CD4-positive, alpha-beta T cell (primary cell): ENCODE results near the gene DCST2. TPM values are rescaled to one million over a fixed set of nuclear protein-coding genes. Genes with fewer than 3 reads are reported as not detected.

Source experiments
- ATAC-seq: fragments of 200-7000 bp; cut with Tn5 transposase; one replicate; pipeline ENCODE4 v1.10.0; 2022; ENCODE audit warnings: mild to moderate bottlenecking; ENCODE audit not compliant: poor library complexity
- CTCF ChIA-PET: fragments of 350-600 bp; sonication (Branson Sonifier 250); formaldehyde crosslinking; loops from one replicate; lab custom pipeline; 2021; ENCODE audit warnings: antibody characterized with exemption, inconsistent platforms; lab: Charles Lee
- POLR2A ChIA-PET: fragments of 350-600 bp; sonication (Branson Sonifier 250); formaldehyde crosslinking; loops from one replicate; lab custom pipeline; 2021; ENCODE audit warnings: antibody characterized with exemption, inconsistent platforms; lab: Charles Lee
- DNase-seq, 14 experiments: peaks; one replicate each; pipeline ENCODE4 v3.0.0-alpha.2; 2013 to 2020; ENCODE audit warnings: mixed read lengths in 2 of 14
- H3K27ac ChIP-seq, 2 donors: one replicate each; pipeline versions ENCODE4 v1.5.1 to v1.7.0; 2013; ENCODE audit warnings: low read length in 2 of 2, low read depth in 1 of 2, mild to moderate bottlenecking in 1 of 2
- H3K27me3 ChIP-seq, 2 experiments: 1 replicate in 1 of 2; 2 replicates in 1 of 2; pipeline versions ENCODE4 v1.6.1 to v1.7.0; 2013; ENCODE audit warnings: low read length in 2 of 2, control low read depth in 1 of 2, mild to moderate bottlenecking in 1 of 2, moderate library complexity in 1 of 2; ENCODE audit not compliant: insufficient read depth in 2 of 2, control insufficient read depth in 1 of 2
- H3K36me3 ChIP-seq: one replicate; pipeline ENCODE4 v1.6.1; 2013; ENCODE audit warnings: low read length, control low read depth; ENCODE audit not compliant: insufficient read depth
- H3K4me1 ChIP-seq: one replicate; pipeline ENCODE4 v1.6.1; 2013; ENCODE audit warnings: low read length, control low read depth; ENCODE audit not compliant: insufficient read depth
- H3K4me3 ChIP-seq: one replicate; pipeline ENCODE4 v1.5.1; 2013; ENCODE audit warnings: mild to moderate bottlenecking, low read length, moderate library complexity
- H3K9me3 ChIP-seq, 2 experiments: 1 replicate in 1 of 2; 2 replicates in 1 of 2; pipeline versions ENCODE4 v1.6.1 to v1.7.0; 2013; ENCODE audit warnings: low read length in 2 of 2, mild to moderate bottlenecking in 2 of 2, control low read depth in 1 of 2, moderate library complexity in 1 of 2; ENCODE audit not compliant: control insufficient read depth in 1 of 2, insufficient read depth in 1 of 2
- H3K27ac Mint-ChIP-seq: one replicate; pipeline ENCODE4 v1.8.0; 2020; ENCODE audit warnings: mixed read lengths
- H3K27me3 Mint-ChIP-seq: one replicate; pipeline ENCODE4 v1.8.0; 2021; ENCODE audit warnings: mixed read lengths
- H3K36me3 Mint-ChIP-seq: one replicate; pipeline ENCODE4 v1.8.0; 2021; ENCODE audit warnings: low read depth, mixed read lengths
- H3K4me1 Mint-ChIP-seq: one replicate; pipeline ENCODE4 v1.8.0; 2021; ENCODE audit warnings: low read depth, mixed read lengths
- H3K4me3 Mint-ChIP-seq: one replicate; pipeline ENCODE4 v1.8.0; 2020; ENCODE audit warnings: mild to moderate bottlenecking, mixed read lengths
- H3K9me3 Mint-ChIP-seq: one replicate; pipeline ENCODE4 v1.8.0; 2020; ENCODE audit warnings: mixed read lengths
- intact Hi-C, 2 experiments: fragments of 100-400 bp; cut with DNase I in 1 of 2; cut with micrococcal nuclease in 1 of 2; formaldehyde crosslinking; loops; one replicate each; pipeline versions ENCODE4 v1.15.1 to v1.9.0; 2023 to 2025; cut with DNase I, micrococcal nuclease
- total RNA-seq, 174 experiments: library from RNA in 2 of 174; stranded (reverse) in 2 of 174; gene quantifications; one replicate each; pipeline ENCODE4 v1.2.3 and lab custom pipeline; 2021 to 2026
- TF ChIP-seq, protein P1 (sequence below): fragments of 200-600 bp; IDR thresholded peaks from one replicate; pipeline ENCODE4 v1.8.0; 2022; ENCODE audit warnings: antibody characterized with exemption, mild to moderate bottlenecking

DCST2 gene
- total RNA-seq, 2 experiments from 2014 or later, result 1.4 to 2.2 TPM

DNA sequence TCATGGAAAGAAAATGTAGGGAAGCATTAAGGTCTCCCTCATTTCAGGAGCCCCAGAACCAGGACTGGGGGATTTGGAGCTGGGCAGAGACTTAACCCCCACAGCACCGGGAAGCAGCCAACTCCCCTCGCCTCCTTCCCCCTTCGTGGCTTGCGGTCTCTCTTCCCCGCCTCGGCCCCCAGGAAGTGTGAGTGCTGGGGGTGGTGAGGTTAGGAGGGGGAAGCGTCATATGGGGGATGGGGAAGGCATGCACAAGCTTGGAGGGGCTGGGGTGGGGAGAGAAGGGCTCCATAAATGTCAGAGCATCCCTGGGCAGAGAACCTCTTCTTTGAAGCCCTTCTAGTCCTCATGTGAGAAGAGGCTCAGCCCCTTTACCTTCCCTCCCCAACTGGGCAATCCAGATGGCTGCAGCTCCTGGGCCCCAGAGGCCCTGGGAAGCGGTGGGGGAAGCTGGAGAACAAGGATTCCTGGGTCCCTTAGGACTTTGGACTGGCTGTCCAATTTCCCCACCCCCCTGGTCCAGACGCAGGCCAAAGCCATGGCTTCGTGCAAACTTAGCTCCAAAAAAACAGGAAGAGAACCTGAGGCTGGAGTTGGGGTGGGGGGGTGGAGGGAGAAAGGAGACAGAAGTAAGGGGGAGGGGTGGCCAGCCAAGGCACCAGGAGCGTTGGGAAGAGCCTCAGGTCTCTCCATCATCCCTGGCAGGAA, 23.2 kb downstream of the DCST2 start:
- CTCF ChIA-PET, result interaction anchor here (0.6 to 0.7 kb wide), 2 partner anchors 12 to 22 kb away, joined by 3 read pairs; no protein-coding TSS in a partner anchor
- DNase-seq (peak in 5 of 14 experiments; percentile 45 to 67 (median 59)), ATAC-seq (no peak)
- peaks cover 31% of the 10 kb centered on the region for H3K36me3 ChIP-seq
- intact Hi-C loops, result no loop called here
- Mint-ChIP-seq H3K27me3 (no peaks in the 10 kb centered on the region), H3K9me3 (no peaks in the 10 kb centered on the region), H3K4me1 (peaks cover 81% of the 10 kb centered on the region), H3K4me3 (peak overlapping the region; percentile 91), H3K36me3 (peaks cover 36% of the 10 kb centered on the region), H3K27ac (peak overlapping the region; percentile 92)
- H3K4me3 ChIP-seq, result peak overlapping the region; percentile 89
- TF ChIP-seq, protein P1, sequence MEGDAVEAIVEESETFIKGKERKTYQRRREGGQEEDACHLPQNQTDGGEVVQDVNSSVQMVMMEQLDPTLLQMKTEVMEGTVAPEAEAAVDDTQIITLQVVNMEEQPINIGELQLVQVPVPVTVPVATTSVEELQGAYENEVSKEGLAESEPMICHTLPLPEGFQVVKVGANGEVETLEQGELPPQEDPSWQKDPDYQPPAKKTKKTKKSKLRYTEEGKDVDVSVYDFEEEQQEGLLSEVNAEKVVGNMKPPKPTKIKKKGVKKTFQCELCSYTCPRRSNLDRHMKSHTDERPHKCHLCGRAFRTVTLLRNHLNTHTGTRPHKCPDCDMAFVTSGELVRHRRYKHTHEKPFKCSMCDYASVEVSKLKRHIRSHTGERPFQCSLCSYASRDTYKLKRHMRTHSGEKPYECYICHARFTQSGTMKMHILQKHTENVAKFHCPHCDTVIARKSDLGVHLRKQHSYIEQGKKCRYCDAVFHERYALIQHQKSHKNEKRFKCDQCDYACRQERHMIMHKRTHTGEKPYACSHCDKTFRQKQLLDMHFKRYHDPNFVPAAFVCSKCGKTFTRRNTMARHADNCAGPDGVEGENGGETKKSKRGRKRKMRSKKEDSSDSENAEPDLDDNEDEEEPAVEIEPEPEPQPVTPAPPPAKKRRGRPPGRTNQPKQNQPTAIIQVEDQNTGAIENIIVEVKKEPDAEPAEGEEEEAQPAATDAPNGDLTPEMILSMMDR, result no peak
- no peaks in the 10 kb centered on the region for H3K9me3 ChIP-seq
- no peaks in the 10 kb centered on the region for H3K27me3 ChIP-seq
- POLR2A ChIA-PET, result interaction anchor here (0.7 to 10.7 kb wide), 8 partner anchors 10 to 163 kb away, joined by 3 to 189 read pairs (median 4); partner anchors contain the start of genes FLAD1, KRTCAP2, PBXIP1 and PYGO2
- H3K27ac ChIP-seq, result peak overlapping the region; percentile 87 to 88
- peaks cover 99% of the 10 kb centered on the region for H3K4me1 ChIP-seq

DNA sequence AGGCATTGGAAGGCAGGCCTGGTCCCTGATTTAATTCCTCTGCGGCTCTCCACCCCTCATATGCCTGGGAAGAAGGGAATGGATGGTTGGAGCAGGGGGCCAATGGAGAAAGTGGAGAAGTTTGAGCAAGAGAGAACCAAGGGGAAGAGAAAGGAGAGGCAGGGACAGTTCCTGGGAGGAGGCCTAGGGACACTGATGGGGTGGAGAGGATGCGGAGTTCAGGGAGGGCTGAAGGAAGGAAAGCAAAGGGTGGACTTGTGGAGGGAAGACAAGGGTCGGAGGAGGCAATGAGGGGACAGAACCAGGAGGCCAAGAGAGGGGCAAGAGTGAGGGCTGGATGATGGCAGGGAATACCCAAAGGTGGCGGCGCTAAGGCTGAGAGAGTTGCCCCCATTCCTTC, 23.8 kb downstream of the DCST2 start:
- DNase-seq (no peak), ATAC-seq (no peak)
- intact Hi-C loops, result no loop called here
- Mint-ChIP-seq H3K27me3 (no peaks in the 10 kb centered on the region), H3K4me1 (peaks cover 86% of the 10 kb centered on the region), H3K9me3 (no peaks in the 10 kb centered on the region), H3K27ac (peak overlapping the region; percentile 92), H3K36me3 (peaks cover 35% of the 10 kb centered on the region), H3K4me3 (peak overlapping the region; percentile 91)
- Histone ChIP-seq H3K27ac (peak overlapping the region; percentile 87 to 88), H3K27me3 (no peaks in the 10 kb centered on the region), H3K36me3 (peaks cover 28% of the 10 kb centered on the region), H3K4me3 (peak overlapping the region; percentile 89), H3K9me3 (no peaks in the 10 kb centered on the region), H3K4me1 (peaks cover 99% of the 10 kb centered on the region)
- POLR2A ChIA-PET, result interaction anchor here (1.3 to 10.7 kb wide), 4 partner anchors 10 to 48 kb away, joined by 3 to 189 read pairs (median 9); partner anchors contain the start of genes FLAD1, PYGO2 and ZBTB7B
- TF ChIP-seq, protein P1, result no peak
- CTCF ChIA-PET, result interaction anchor here (1.3 to 2.5 kb wide), 2 partner anchors 11 to 73 kb away, joined by 4 to 12 read pairs; partner anchors contain the start of gene PMVK

DNA sequence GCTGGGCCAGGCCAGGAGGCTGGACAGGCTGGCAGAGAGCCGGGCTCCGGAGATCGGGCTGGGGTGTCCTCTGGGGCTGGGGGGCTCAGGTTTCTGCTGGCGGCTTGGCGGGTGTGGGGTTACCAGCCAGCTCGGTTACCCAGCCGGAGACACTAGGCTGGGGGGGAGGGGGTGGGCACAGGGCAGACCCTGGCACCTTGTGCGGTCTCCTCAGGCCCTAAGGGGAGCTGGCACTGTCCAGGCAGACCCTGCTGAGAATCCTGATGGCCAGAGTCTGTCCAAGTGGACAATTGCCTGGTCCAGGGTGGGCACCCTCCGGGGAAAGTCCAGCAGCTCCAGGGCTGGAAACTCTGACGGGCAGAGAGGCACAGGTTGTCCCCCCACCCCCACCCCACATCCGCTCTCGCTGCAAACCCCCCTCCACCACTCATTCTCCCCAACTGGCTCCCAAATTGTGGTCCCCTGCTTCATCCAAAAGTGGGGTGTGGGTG, 24.3 kb downstream of the DCST2 start:
- no peak for ATAC-seq
- ChIA-PET POLR2A (interaction anchor here (1.0 to 10.7 kb wide), 5 partner anchors 9 to 54 kb away, joined by 4 to 189 read pairs (median 14); partner anchors contain the start of genes FLAD1, PBXIP1, PYGO2 and ZBTB7B), CTCF (interaction anchor here (1.3 to 4.0 kb wide), 3 partner anchors 8 to 73 kb away, joined by 4 to 31 read pairs (median 12); partner anchors contain the start of gene PMVK)
- Histone ChIP-seq H3K4me1 (peaks cover 99% of the 10 kb centered on the region), H3K27ac (peak overlapping the region; percentile 87 to 88), H3K36me3 (peaks cover 23% of the 10 kb centered on the region), H3K27me3 (no peaks in the 10 kb centered on the region), H3K4me3 (peak overlapping the region; percentile 89), H3K9me3 (no peaks in the 10 kb centered on the region)
- DNase-seq, result peak in 3 of 14 experiments; percentile 41 to 52 (median 47)
- H3K4me3 Mint-ChIP-seq, result peak overlapping the region; percentile 91
- peaks cover 87% of the 10 kb centered on the region for H3K4me1 Mint-ChIP-seq
- H3K9me3 Mint-ChIP-seq, result no peaks in the 10 kb centered on the region
- H3K27ac Mint-ChIP-seq, result peak overlapping the region; percentile 92
- intact Hi-C loops, result no loop called here
- peaks cover 37% of the 10 kb centered on the region for H3K36me3 Mint-ChIP-seq
- TF ChIP-seq, protein P1, result no peak
- no peaks in the 10 kb centered on the region for H3K27me3 Mint-ChIP-seq
